Activated naive CD8-positive, alpha-beta T cell treated with anti-CD3 and anti-CD28 coated beads for 36 hours (primary cell): ENCODE results near the gene ELP4. TPM values are rescaled to one million over a fixed set of nuclear protein-coding genes. Genes with fewer than 3 reads are reported as not detected.

Experiments
- DNase-seq: peaks from one replicate; pipeline ENCODE4 v3.0.0; 2021
- H3K27ac Mint-ChIP-seq: one replicate; pipeline ENCODE4 v1.8.0; 2022; ENCODE audit warnings: mild to moderate bottlenecking, moderate library complexity, mixed read lengths
- H3K27me3 Mint-ChIP-seq: one replicate; pipeline ENCODE4 v1.8.0; 2022; ENCODE audit warnings: mild to moderate bottlenecking, mixed read lengths
- H3K36me3 Mint-ChIP-seq: one replicate; pipeline ENCODE4 v1.8.0; 2021; ENCODE audit warnings: mild to moderate bottlenecking, mixed read lengths
- H3K4me1 Mint-ChIP-seq: one replicate; pipeline ENCODE4 v1.8.0; 2021; ENCODE audit warnings: mixed read lengths
- H3K4me3 Mint-ChIP-seq: one replicate; pipeline ENCODE4 v1.8.0; 2022; ENCODE audit warnings: mild to moderate bottlenecking, moderate library complexity, mixed read lengths
- H3K9me3 Mint-ChIP-seq: one replicate; pipeline ENCODE4 v1.8.0; 2022; ENCODE audit warnings: mixed read lengths
- total RNA-seq, 2 experiments: library from RNA; stranded (reverse); gene quantifications; one replicate each; pipeline ENCODE4 v1.2.3, GENCODE V29; 2021

ELP4 gene
- total RNA-seq, 2 experiments from 2014 or later, result 17.6 to 17.8 TPM

DNA sequence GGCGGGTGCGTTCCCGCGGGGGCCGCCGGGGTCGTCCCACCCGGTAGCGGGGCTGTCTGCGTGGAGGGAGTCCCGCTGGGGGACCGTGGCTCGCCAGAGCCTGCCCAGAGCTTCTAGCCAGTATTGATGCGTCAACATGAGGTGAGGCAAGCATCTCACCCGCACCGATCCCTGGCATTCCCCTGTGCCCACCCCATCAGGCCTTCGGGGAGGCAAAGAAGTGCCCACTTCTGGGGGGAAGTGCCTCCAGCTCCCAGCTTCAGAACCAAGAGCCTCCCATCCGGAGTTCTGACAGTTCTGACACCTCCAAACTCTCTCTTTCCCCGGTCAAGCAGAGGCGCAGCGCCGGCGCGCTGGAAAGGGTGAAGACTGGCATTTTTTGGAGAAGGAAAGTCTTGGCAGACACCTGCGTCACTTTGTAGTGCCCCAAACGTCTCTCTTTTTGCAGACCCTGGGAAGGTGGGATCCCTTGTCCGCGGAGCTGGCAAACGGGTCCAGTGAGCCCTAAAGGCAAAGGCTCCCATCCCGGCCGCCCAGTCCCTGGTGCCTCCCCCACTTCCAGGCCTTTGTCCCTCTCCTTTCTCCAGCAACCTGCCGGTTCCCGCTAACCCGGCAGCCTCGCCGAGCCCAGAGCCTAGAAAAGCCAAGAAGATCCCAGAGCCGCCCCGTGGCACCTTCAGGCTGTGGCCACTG is 304.8 kb downstream of the ELP4 start:
- Mint-ChIP-seq H3K27me3 (peaks cover 87% of the 10 kb centered on the region), H3K9me3 (no peaks in the 10 kb centered on the region), H3K27ac (no peak overlapping the region), H3K36me3 (no peaks in the 10 kb centered on the region), H3K4me1 (peaks cover 43% of the 10 kb centered on the region), H3K4me3 (no peak overlapping the region)
- DNase-seq, result no peak

DNA sequence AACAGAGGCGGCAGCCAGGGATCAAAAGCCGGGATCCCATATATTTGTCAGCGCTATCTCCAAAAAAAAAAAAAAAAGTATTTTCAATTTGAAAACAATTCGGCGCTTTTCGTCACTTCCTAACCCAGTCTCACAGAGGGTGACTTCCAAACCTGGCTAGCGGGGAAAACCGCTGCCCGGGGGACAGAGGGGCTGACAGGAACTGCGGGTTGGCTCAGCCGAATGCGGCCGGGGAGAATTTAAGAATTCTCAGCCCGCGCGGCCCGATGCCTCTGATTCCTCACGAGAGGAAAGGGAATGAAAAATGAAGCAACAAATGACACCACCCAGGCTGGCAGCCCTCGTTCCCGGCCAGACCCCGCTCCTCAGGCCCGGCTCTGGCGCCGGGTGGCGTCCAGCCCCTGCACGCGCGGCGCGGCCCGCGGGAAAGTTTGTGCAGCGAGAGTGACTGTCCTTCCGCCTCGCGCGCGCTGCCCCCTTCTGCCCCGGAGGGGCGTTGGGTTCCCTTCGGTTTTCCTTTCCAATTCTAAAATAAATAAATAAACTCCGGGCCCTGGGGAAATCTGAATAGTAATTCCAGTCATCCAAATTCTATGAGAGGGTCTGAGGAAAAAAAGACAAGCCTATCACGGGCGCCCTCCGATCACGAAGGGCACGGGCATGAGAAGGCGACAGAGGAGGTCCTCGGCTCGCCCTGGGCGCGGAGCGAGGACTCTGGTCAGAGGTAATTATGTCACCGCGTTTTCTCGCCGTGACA is 306.3 kb downstream of the ELP4 start:
- H3K4me3 Mint-ChIP-seq, result peak overlapping the region; percentile 65
- H3K4me1 Mint-ChIP-seq, result peaks cover 41% of the 10 kb centered on the region
- H3K27me3 Mint-ChIP-seq, result peaks cover 90% of the 10 kb centered on the region
- H3K9me3 Mint-ChIP-seq, result no peaks in the 10 kb centered on the region
- DNase-seq, result no peak
- H3K27ac Mint-ChIP-seq, result no peak overlapping the region
- H3K36me3 Mint-ChIP-seq, result no peaks in the 10 kb centered on the region

DNA sequence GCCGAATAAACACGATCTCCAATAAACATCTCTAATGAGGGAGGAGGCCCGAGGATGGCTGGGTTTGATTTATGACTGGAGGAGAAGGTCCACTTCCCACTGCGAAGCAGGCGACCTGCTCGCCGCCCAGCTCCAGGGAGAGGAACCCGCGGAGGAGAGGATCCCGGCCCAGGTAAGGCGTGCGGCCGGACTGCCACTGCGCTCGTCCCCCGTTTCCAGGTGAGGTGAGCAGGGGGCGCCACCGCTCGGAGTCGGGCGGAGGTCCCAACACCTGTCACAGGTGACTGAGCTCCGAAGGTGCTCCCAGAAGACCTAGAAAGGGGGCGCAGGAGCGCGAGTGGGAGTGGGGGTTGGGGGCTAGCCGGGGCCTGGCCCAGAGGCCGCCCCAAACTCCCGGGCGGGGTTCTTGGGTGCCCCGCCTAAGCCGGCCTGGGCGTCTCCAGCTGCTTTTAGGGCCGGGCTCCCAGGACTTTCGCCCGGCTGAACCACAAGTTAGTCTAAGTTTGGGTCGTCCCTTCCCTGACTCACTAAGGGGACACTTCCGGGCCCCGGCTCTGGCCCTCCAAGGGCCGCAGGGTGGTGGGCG is 307.0 kb downstream of the ELP4 start:
- H3K9me3 Mint-ChIP-seq, result peaks cover 2% of the 10 kb centered on the region
- no peak overlapping the region for H3K27ac Mint-ChIP-seq
- peaks cover 38% of the 10 kb centered on the region for H3K4me1 Mint-ChIP-seq
- no peaks in the 10 kb centered on the region for H3K36me3 Mint-ChIP-seq
- peak overlapping the region; percentile 65 for H3K4me3 Mint-ChIP-seq
- peaks cover 92% of the 10 kb centered on the region for H3K27me3 Mint-ChIP-seq
- no peak for DNase-seq

DNA sequence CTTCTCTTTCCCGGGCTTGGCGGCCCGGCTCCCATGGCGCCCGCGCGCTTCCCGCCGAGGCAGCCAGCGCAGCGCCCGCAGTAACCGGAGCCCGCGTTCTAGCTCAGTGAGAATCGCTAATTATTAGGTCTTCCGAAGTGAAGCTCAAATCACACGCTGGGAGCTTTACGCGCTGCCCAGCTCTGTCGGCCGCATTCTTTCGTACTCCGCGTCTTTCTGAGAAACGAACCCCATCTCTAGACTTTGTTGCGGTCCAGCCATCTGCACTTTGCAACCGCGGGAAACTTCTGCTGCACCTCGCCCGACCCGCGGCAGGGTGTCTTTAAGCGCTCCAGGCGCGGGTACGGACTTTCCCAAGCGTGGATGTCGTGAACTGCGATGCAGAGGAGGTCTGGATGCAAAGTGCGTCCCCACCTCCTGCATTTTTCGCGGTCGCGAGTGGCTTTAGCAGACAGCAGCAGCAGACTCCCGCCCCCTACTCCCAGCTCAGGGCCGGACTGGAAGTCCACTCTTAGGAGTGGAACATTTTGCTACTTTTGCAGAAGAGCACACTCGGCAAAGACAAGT is 307.6 kb downstream of the ELP4 start:
- DNase-seq, result no peak
- H3K4me3 Mint-ChIP-seq, result peak overlapping the region; percentile 25
- H3K27ac Mint-ChIP-seq, result no peak overlapping the region
- H3K36me3 Mint-ChIP-seq, result no peaks in the 10 kb centered on the region
- peaks cover 36% of the 10 kb centered on the region for H3K4me1 Mint-ChIP-seq
- H3K27me3 Mint-ChIP-seq, result peaks cover 93% of the 10 kb centered on the region
- H3K9me3 Mint-ChIP-seq, result peaks cover 4% of the 10 kb centered on the region

DNA sequence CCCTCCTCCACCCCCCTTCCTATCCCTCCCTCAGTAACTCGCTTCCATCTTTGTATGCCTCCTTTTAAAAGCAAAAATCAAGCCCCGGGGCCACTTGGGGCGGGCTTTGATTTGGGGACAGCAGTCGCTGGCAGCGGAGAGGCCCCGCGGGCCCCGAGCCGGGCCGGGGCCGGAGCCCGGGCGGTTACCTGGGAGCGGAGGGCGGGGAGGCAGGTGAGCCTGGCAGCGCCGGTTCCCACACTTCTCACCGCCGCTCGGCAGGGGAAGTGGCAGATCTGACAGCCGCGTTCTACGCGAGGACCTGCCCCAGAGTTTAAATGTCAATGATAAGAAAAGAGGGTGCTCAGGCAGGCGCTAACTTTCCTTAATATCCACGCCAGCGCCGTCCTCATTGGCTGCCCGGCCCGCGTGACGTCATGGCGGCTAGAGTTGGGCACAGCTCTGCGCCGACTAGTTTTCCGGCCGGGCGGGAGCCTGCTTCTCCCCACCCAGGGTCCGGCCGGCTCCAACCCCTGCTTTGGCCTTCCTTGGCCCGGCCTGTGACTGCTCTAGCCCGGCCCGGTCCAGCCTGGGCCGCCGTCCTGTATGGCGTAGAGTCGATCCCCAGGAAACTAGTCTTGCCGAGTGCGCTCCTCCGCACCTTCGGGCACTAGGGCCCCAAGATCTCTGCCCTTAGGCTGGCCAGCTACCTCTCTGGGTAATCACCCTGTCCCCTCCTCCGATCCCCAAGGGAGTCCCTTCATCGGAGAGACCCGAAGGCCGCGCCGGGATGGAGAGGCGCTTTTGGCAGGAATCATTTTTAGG is 308.3 kb downstream of the ELP4 start:
- no peak overlapping the region for H3K27ac Mint-ChIP-seq
- peak overlapping the region; percentile 23 for H3K4me3 Mint-ChIP-seq
- H3K27me3 Mint-ChIP-seq, result peaks cover 93% of the 10 kb centered on the region
- peaks cover 31% of the 10 kb centered on the region for H3K4me1 Mint-ChIP-seq
- peaks cover 4% of the 10 kb centered on the region for H3K9me3 Mint-ChIP-seq
- DNase-seq, result no peak
- no peaks in the 10 kb centered on the region for H3K36me3 Mint-ChIP-seq

GRCh38 chr11:31818425-31818755 is 308.8 kb downstream of the ELP4 start:
- H3K27ac Mint-ChIP-seq, result no peak overlapping the region
- peaks cover 93% of the 10 kb centered on the region for H3K27me3 Mint-ChIP-seq
- no peak overlapping the region for H3K4me3 Mint-ChIP-seq

GRCh38 chr11:31818874-31819331 is 309.3 kb downstream of the ELP4 start:
- Mint-ChIP-seq H3K4me3 (no peak overlapping the region), H3K9me3 (peaks cover 5% of the 10 kb centered on the region), H3K4me1 (peaks cover 31% of the 10 kb centered on the region), H3K27me3 (peaks cover 93% of the 10 kb centered on the region), H3K27ac (no peak overlapping the region), H3K36me3 (no peaks in the 10 kb centered on the region)
- DNase-seq, result no peak

More at GRCh38 chr11:31818425-31818755, 308.8 kb downstream of the ELP4 start:
- DNase-seq, result no peak
- peaks cover 4% of the 10 kb centered on the region for H3K9me3 Mint-ChIP-seq
- H3K4me1 Mint-ChIP-seq, result peaks cover 31% of the 10 kb centered on the region
- no peaks in the 10 kb centered on the region for H3K36me3 Mint-ChIP-seq

- no peaks in the 10 kb centered on the region for H3K36me3 Mint-ChIP-seq
- no peak overlapping the region for H3K4me3 Mint-ChIP-seq
- H3K9me3 Mint-ChIP-seq, result peaks cover 5% of the 10 kb centered on the region
- no peak overlapping the region for H3K27ac Mint-ChIP-seq
- DNase-seq, result no peak
- peaks cover 95% of the 10 kb centered on the region for H3K27me3 Mint-ChIP-seq
- H3K4me1 Mint-ChIP-seq, result peaks cover 33% of the 10 kb centered on the region
Measured at GRCh38 chr11:31819621-31820437, 310.3 kb downstream of the ELP4 start.

- Mint-ChIP-seq H3K4me3 (no peak overlapping the region), H3K36me3 (no peaks in the 10 kb centered on the region), H3K9me3 (peaks cover 5% of the 10 kb centered on the region), H3K27me3 (peaks cover 95% of the 10 kb centered on the region), H3K4me1 (peaks cover 28% of the 10 kb centered on the region), H3K27ac (no peak overlapping the region)
- no peak for DNase-seq
Measured at GRCh38 chr11:31820438-31820818, 310.9 kb downstream of the ELP4 start.

GRCh38 chr11:31821235-31821764 is 311.7 kb downstream of the ELP4 start:
- Mint-ChIP-seq H3K36me3 (no peaks in the 10 kb centered on the region), H3K4me1 (peaks cover 23% of the 10 kb centered on the region), H3K27me3 (peaks cover 95% of the 10 kb centered on the region), H3K27ac (no peak overlapping the region), H3K9me3 (peaks cover 5% of the 10 kb centered on the region), H3K4me3 (no peak overlapping the region)
- DNase-seq, result no peak

DNA sequence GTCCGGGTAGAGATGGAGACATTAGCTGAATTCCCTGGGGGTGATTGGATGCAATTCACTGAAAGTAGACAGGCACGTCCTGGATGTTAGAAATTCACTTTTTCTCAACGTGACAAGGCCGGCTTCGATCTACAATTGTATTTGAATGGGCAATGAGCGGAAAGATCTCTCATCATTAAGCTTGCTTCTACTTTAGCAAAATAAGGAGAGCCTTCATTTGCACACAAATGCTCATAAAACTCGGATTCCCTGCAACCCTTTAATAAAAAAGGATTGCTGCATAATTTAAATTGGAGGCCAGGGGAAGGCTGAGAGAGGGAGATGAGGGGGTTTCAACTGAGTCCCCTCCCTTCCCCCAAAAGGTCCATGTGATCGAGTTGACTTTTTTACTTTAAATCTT is 312.2 kb downstream of the ELP4 start:
- H3K4me3 Mint-ChIP-seq, result no peak overlapping the region
- peaks cover 5% of the 10 kb centered on the region for H3K9me3 Mint-ChIP-seq
- peaks cover 26% of the 10 kb centered on the region for H3K4me1 Mint-ChIP-seq

DNA sequence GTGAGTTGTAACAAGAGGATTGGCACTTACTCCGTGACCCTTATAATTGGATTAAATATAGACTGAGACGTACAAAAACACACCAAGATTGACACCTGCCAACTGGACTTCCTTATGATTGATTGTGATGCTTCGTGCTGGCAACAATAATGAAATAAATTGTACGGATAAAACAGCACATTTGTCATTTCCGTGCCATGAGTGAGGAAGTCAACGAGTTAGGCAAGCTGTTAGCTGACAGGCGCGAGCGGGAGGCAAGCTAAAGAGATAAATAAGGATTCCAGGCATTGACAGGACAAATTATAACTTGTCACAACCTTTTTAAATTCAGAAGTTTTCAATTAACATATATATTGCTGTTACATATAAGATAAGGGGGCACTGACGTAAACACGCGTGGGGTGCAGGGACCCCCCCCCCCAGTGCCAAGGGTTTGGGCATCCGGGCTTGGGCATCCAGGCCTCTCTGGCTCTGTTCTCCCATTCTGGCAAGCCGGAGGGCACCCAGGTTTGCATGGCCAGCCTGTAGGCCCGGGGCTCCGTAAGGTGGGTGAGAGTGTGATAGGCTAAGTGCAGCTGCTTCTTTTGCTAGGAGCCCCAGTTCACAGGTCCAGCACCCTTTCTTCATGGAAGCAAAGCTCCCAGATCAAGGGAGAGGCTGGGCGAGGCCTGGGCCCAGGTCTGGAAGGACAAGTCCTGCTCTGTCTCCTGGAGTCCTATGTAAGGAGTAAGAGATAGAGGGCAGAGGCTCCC is 312.8 kb downstream of the ELP4 start:
- peaks cover 5% of the 10 kb centered on the region for H3K9me3 Mint-ChIP-seq

More for the DNA sequence above, 312.2 kb downstream of the ELP4 start:
- no peak overlapping the region for H3K27ac Mint-ChIP-seq
- H3K27me3 Mint-ChIP-seq, result peaks cover 97% of the 10 kb centered on the region
- H3K36me3 Mint-ChIP-seq, result no peaks in the 10 kb centered on the region
- no peak for DNase-seq

DNA sequence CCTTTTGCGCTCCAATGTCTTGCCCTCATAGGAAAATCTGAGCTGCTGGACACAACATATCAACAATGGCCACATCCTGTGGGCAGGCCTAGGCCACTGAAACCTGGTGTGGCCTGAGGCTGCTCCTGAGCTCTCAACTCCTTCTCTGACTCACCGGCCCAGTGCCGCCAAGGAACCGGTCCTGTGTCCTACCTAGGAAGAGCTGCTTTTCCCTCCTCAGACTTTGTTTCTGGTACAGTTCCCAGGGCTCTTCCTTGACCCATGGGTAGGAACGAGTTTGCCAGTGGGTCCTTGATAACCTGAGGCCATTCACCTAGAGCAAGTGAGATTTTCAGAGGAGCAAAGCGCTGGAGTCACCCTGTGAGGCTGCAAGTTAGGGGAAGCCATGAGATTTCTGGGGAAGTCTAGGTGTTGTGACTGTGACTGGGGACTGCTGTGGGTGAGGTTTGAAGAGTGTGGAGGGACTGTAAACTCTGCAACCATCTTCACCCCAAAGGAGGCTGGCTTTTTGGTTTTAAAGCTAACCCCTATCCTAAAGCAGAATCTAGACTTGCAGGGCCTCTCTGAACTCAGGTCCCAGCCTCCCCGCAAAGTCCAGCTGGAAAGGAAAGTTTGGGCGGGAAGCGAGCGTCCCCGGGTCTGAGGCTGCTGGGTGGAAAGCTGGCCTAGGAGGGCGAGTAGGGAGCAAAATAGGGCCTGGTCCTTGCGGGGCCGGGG is 313.5 kb downstream of the ELP4 start:
- H3K9me3 Mint-ChIP-seq, result peaks cover 5% of the 10 kb centered on the region
- H3K36me3 Mint-ChIP-seq, result no peaks in the 10 kb centered on the region
- peaks cover 29% of the 10 kb centered on the region for H3K4me1 Mint-ChIP-seq
- H3K27ac Mint-ChIP-seq, result no peak overlapping the region
- peaks cover 98% of the 10 kb centered on the region for H3K27me3 Mint-ChIP-seq
- DNase-seq, result no peak
- no peak overlapping the region for H3K4me3 Mint-ChIP-seq

More for the DNA sequence above, 312.8 kb downstream of the ELP4 start:
- DNase-seq, result no peak
- Mint-ChIP-seq H3K36me3 (no peaks in the 10 kb centered on the region), H3K4me1 (peaks cover 24% of the 10 kb centered on the region), H3K4me3 (no peak overlapping the region), H3K27me3 (peaks cover 96% of the 10 kb centered on the region), H3K27ac (no peak overlapping the region)
